ENCODE results near the gene CLSTN2.

Gene CLSTN2

DNA sequence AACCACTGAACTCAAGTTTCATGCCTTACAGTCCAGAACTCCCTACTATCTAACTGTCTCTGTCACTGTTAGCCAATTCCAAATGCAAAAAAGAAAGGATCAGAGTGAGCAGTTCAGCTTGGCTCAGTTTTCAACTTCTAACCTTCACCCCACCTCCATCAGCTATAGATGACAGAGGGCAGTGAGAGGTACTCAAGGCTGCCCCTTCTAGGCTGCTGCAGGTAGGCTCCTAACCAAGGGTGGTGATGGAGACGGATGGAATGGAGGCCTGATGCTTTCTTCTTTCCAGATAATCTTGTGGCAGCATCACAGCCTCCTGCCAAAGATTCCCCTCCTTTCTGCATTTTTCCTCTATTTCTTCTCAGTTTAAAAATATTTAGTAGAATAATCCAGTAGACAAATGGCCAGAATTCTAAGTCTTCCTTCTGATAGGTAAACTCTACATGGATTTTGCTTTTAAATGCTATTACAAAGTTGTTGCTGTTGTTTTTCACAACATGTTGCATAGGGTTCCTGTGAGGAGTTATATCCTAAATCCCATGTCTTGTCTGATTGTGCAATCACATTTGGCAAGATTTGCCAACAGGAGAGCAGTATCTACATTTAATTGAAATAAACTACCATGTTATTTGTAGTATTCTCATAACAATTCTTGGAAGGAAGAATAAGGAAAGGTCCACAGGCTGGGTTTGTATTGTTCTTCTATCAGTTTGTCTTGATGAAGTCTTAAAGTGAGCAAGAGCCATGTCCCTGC lies 441.3 kb downstream of the CLSTN2 start:
- no peak overlapping the region for H3K27ac Mint-ChIP-seq
- H3K9me3 Mint-ChIP-seq, result no peaks in the 10 kb centered on the region
- H3K4me1 Mint-ChIP-seq (ENCODE audit: low read depth), result no peaks in the 10 kb centered on the region
- H3K27me3 Mint-ChIP-seq (ENCODE audit: low read depth), result no peaks in the 10 kb centered on the region
- H3K4me3 Mint-ChIP-seq, result no peak overlapping the region
- H3K36me3 Mint-ChIP-seq (ENCODE audit: low read depth), result no peaks in the 10 kb centered on the region
- no peak for DNase-seq (ENCODE audit: low spot score)

GRCh38 chr3:140377644-140378043 lies 442.7 kb downstream of the CLSTN2 start:
- DNase-seq (ENCODE audit: low spot score), result no peak
- Mint-ChIP-seq H3K36me3 (ENCODE audit: low read depth) (no peaks in the 10 kb centered on the region), H3K27me3 (ENCODE audit: low read depth) (no peaks in the 10 kb centered on the region), H3K4me3 (no peak overlapping the region), H3K9me3 (no peaks in the 10 kb centered on the region), H3K27ac (no peak overlapping the region), H3K4me1 (ENCODE audit: low read depth) (no peaks in the 10 kb centered on the region)

DNA sequence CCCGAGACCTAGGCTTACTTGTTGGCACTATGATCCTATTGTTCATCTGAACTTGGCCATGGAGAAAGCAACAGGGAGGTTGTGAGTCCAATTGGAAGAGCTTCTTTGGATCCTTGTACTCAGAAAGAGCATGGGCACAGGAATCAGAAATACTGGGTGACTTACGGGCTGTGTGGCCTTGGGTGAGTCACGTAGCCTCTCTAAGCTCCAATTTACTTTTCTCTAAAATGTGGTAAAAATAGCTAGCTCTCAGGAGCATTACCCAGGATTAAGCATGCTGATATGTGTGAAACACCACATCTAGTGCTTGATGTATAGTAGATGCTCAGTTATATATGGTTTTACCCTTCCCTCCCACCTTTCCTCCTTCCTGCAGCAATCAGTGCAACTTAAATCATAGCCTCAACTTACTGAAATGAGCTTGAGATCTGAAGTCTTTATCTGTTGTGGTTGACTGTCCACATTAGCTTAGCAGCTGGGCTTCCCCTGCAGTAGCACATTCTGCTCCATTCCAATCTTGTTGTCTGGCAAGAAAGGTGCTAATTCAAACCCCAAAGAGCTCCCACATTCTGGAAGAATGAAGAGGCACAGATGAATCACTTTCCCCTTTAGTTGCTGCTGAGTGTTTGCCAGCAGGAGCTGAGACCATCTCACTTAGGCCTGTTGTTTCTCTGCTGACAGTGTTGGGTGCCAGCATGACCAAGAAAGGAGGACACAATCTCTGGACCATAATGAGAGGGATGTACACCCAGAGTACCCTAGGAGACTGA lies 443.8 kb downstream of the CLSTN2 start:
- H3K27me3 Mint-ChIP-seq (ENCODE audit: low read depth), result no peaks in the 10 kb centered on the region
- H3K9me3 Mint-ChIP-seq, result no peaks in the 10 kb centered on the region
- no peak overlapping the region for H3K27ac Mint-ChIP-seq
- no peak for DNase-seq (ENCODE audit: low spot score)
- no peaks in the 10 kb centered on the region for H3K4me1 Mint-ChIP-seq (ENCODE audit: low read depth)
- H3K4me3 Mint-ChIP-seq, result no peak overlapping the region
- H3K36me3 Mint-ChIP-seq (ENCODE audit: low read depth), result no peaks in the 10 kb centered on the region

GRCh38 chr3:140384028-140384771 lies 449.2 kb downstream of the CLSTN2 start:
- Mint-ChIP-seq H3K4me3 (no peak overlapping the region), H3K4me1 (ENCODE audit: low read depth) (no peaks in the 10 kb centered on the region), H3K27me3 (ENCODE audit: low read depth) (peaks cover under 1% of the 10 kb centered on the region), H3K27ac (no peak overlapping the region), H3K36me3 (ENCODE audit: low read depth) (no peaks in the 10 kb centered on the region), H3K9me3 (no peaks in the 10 kb centered on the region)
- DNase-seq (ENCODE audit: low spot score), result no peak

DNA sequence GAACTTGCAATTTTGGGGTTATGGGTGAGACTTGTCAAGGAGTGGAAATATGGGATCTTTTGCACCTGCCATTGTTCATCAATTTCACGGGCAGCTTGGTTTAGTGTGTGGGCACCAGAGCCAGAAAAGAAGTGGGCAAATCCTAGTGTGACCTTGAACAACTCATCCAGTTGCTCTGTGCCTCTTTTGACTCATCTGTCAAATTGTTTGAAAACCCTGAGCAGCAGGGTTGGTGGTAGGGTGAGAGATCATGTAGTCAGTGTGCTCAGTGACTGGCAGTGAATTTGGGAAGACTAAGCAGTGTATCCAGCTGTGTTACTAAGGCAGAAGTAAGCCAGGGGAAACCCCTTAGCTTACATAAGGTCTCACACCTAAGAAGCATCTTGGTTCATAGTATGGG lies 449.9 kb downstream of the CLSTN2 start:
- H3K27ac Mint-ChIP-seq, result no peak overlapping the region

GRCh38 chr3:140386357-140387100 lies 451.5 kb downstream of the CLSTN2 start:
- Mint-ChIP-seq H3K9me3 (no peaks in the 10 kb centered on the region), H3K36me3 (ENCODE audit: low read depth) (no peaks in the 10 kb centered on the region), H3K27me3 (ENCODE audit: low read depth) (peaks cover 3% of the 10 kb centered on the region), H3K27ac (no peak overlapping the region), H3K4me1 (ENCODE audit: low read depth) (no peaks in the 10 kb centered on the region), H3K4me3 (no peak overlapping the region)
- no peak for DNase-seq (ENCODE audit: low spot score)

More for the DNA sequence above, 449.9 kb downstream of the CLSTN2 start:
- Mint-ChIP-seq H3K4me1 (ENCODE audit: low read depth) (no peaks in the 10 kb centered on the region), H3K9me3 (no peaks in the 10 kb centered on the region), H3K36me3 (ENCODE audit: low read depth) (no peaks in the 10 kb centered on the region), H3K4me3 (no peak overlapping the region), H3K27me3 (ENCODE audit: low read depth) (peaks cover 3% of the 10 kb centered on the region)
- no peak for DNase-seq (ENCODE audit: low spot score)

DNA sequence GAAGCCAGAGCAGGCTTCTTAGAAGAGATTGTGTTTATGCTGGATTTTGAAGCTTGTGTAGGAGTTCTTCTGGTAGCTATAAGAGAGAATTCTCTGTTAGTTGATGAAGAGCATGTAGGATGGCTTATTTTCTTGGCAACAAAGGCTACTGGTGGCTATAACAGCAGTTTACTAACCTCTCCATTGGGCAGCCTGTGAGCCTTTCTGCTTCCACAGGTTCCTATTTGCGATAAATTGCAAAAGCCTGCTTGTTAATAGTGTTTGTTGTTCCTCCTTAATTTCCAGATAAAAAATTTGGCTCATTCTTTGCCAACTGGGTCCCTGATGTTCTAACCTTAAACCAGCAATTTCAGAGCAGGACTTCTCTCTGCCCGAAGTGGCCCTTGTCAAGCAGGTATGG lies 452.3 kb downstream of the CLSTN2 start:
- Mint-ChIP-seq H3K27ac (no peak overlapping the region), H3K36me3 (ENCODE audit: low read depth) (no peaks in the 10 kb centered on the region), H3K4me1 (ENCODE audit: low read depth) (no peaks in the 10 kb centered on the region), H3K4me3 (no peak overlapping the region), H3K27me3 (ENCODE audit: low read depth) (peaks cover 3% of the 10 kb centered on the region), H3K9me3 (no peaks in the 10 kb centered on the region)
- DNase-seq (ENCODE audit: low spot score), result no peak

DNA sequence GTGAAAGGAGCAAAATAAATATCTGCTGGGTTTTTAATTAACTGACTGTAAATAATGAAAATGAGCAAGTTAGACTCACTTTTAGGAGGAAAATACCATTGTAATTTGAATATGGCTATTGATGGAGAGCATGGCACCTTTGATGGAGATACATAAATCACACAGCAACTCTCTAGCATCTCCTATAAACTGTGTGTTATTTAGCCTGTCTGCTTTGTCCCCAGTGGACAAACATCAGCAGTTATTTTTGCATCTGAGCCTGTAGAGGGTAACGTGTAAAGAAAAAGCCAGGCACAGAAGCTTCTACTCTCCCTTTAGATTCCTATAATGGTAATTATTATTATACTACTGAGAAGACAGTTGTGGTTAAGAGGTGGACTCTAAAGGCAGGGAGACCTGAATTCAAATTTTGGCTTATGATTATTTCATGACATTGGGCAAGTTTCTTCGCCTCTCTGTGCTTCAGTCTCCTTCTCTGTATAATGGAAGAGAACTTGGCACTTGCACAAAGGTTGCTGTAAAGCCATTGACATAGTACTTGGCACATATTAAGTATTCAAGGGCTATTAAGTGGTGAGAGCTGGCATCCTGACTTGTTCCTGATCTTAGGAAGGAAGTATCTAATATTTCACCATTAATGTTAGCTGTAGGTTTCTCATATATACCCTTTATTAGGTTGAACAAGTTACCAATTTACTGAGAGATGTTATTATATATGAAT lies 453.4 kb downstream of the CLSTN2 start:
- Mint-ChIP-seq H3K4me3 (no peak overlapping the region), H3K9me3 (no peaks in the 10 kb centered on the region), H3K4me1 (ENCODE audit: low read depth) (no peaks in the 10 kb centered on the region), H3K27ac (no peak overlapping the region), H3K36me3 (ENCODE audit: low read depth) (no peaks in the 10 kb centered on the region), H3K27me3 (ENCODE audit: low read depth) (peaks cover 3% of the 10 kb centered on the region)
- no peak for DNase-seq (ENCODE audit: low spot score)

DNA sequence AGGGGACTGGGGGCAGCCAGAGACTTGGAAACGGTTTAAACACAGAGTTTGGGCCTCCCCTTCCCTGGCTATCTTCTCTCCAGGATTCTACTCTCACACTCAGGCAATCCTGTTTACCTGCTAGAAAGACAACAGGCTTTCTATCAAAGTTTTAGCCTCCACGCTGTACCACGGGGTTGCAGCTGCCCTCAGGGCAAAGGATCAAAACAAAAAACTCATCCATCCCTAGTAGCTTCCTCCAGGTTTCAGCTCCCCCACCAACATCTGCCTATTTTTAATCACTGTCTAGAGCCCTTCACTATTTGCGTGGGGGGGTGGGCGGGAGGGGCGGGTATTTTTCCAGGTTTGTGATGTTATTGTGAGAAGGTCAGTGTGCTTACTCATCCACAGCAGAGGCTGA lies 456.1 kb downstream of the CLSTN2 start:
- Mint-ChIP-seq H3K4me1 (ENCODE audit: low read depth) (no peaks in the 10 kb centered on the region), H3K27me3 (ENCODE audit: low read depth) (peaks cover 3% of the 10 kb centered on the region), H3K4me3 (no peak overlapping the region), H3K36me3 (ENCODE audit: low read depth) (no peaks in the 10 kb centered on the region), H3K27ac (no peak overlapping the region), H3K9me3 (no peaks in the 10 kb centered on the region)
- no peak for DNase-seq (ENCODE audit: low spot score)

- H3K27me3 Mint-ChIP-seq (ENCODE audit: low read depth), result no peaks in the 10 kb centered on the region
- H3K4me1 Mint-ChIP-seq (ENCODE audit: low read depth), result no peaks in the 10 kb centered on the region
- no peaks in the 10 kb centered on the region for H3K36me3 Mint-ChIP-seq (ENCODE audit: low read depth)
- no peak overlapping the region for H3K4me3 Mint-ChIP-seq
- DNase-seq (ENCODE audit: low spot score), result no peak
- H3K9me3 Mint-ChIP-seq, result no peaks in the 10 kb centered on the region
- no peak overlapping the region for H3K27ac Mint-ChIP-seq
Measured at GRCh38 chr3:140394488-140395133, 459.6 kb downstream of the CLSTN2 start.

DNA sequence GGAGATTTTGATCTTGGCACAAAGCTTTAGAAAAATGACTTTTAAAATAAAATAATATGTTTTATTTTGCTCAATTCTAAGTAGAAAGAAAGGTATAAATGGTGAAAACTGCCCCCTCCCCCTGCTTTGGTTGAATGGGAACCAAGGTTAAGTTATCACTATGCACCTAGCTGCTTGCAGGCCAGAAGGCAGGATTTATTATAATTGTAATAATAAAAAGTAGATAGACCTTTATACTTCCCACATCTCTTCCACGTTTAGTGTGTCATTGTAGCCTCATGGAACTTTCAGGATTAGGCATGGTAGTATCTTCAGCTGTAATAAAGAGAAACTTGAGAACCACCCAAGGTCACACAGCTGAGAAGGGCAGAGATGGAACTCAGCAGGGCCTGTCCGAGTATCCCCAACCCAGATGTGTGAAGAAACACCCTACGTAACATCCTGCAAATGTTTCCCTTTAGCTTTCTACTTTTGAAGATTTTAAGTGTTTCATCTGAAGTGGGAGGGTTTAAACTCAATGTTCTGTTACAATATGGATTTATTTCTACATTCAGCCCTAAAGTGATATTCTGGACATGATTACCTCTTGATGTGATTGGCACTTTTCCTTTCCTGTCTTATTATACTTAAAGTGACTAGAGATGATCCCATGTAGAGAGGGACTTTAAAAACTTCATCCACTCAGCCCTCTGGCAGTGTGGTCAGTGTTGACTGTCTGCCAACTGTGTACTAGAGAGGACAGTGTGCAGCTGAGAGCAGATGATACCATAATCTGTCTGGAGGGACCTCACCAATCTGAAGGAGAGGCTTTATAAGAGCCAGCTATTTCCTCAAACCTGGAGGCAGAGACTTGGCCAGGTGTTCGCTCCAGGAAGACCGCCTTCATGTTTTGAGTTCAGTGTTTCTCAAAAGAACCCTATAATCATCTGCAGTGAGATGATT lies 460.4 kb downstream of the CLSTN2 start:
- H3K27me3 Mint-ChIP-seq (ENCODE audit: low read depth), result no peaks in the 10 kb centered on the region
- H3K4me1 Mint-ChIP-seq (ENCODE audit: low read depth), result no peaks in the 10 kb centered on the region
- H3K9me3 Mint-ChIP-seq, result no peaks in the 10 kb centered on the region
- no peaks in the 10 kb centered on the region for H3K36me3 Mint-ChIP-seq (ENCODE audit: low read depth)
- no peak overlapping the region for H3K27ac Mint-ChIP-seq
- no peak for DNase-seq (ENCODE audit: low spot score)
- no peak overlapping the region for H3K4me3 Mint-ChIP-seq

DNA sequence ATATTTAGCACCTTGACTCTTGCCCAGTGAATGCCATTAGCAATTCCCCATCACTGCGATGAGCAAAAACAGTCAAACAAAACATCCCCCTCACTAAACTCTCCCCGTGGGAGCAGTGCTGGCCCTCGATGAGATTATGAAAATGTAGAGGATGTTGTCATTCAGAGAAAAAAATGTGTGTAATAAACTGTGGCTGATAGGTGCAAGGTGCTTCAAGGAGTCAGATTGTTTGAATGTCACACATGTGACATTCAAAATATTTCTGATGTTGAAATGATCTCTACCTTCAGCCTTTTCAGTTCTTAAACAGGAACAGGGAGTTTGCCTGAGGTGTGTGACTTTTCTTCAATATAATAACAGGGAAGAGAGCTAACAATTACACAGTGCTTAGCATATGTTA lies 461.1 kb downstream of the CLSTN2 start:
- Mint-ChIP-seq H3K36me3 (ENCODE audit: low read depth) (no peaks in the 10 kb centered on the region), H3K27ac (no peak overlapping the region), H3K4me3 (no peak overlapping the region), H3K9me3 (no peaks in the 10 kb centered on the region), H3K27me3 (ENCODE audit: low read depth) (no peaks in the 10 kb centered on the region), H3K4me1 (ENCODE audit: low read depth) (no peaks in the 10 kb centered on the region)
- no peak for DNase-seq (ENCODE audit: low spot score)
